Body of pancreas (tissue), 4 donors: ENCODE data around the gene IFITM1.
"Not testable (repeated sequence)": the region's sequence is repeated elsewhere in the genome, so short reads cannot be mapped to it uniquely, and the experiment has no call there.

Experiments
- POLR2A ChIP-seq, 3 donors: fragments of 450-650 bp; IDR thresholded peaks; one replicate each; pipeline ENCODE4 v1.6.1; 2016; ENCODE audit warnings: antibody characterized with exemption in 3 of 3, mild to moderate bottlenecking in 2 of 3
- TF ChIP-seq, protein P1 (sequence below), 7 experiments: fragments of 450-650 bp in 4 of 7; fragments of 200-600 bp in 3 of 7; sonication (generic) in 3 of 7; IDR thresholded peaks; one replicate each; pipeline ENCODE4 v1.5.1; 2016 to 2019; ENCODE audit warnings: antibody characterized with exemption in 7 of 7

DNA sequence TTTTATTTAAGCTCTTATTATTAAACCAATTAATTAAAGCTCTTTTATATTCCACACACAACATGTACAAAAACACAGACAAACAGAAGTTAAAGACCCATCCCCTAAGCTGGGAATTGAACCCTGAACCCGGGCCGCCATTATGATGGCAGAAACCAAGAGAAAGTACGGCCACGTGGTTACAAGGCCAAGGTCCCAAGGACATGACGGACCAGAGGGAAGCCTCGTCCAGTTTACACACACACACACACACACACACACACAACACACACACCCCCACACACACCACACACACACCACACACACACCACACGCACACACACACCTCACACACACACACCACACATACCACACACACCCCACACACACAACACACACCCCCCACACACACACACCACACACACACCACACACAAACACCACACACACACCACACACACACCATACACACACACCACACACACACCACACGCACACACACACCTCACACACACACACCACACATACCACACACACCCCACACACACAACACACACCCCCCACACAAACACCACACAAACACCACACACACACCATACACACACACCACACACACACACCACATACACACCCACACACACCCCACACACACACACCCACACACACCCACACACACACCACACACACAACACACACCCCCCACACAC lies 35.6 kb downstream of the IFITM1 start:
- TF ChIP-seq, protein P1, sequence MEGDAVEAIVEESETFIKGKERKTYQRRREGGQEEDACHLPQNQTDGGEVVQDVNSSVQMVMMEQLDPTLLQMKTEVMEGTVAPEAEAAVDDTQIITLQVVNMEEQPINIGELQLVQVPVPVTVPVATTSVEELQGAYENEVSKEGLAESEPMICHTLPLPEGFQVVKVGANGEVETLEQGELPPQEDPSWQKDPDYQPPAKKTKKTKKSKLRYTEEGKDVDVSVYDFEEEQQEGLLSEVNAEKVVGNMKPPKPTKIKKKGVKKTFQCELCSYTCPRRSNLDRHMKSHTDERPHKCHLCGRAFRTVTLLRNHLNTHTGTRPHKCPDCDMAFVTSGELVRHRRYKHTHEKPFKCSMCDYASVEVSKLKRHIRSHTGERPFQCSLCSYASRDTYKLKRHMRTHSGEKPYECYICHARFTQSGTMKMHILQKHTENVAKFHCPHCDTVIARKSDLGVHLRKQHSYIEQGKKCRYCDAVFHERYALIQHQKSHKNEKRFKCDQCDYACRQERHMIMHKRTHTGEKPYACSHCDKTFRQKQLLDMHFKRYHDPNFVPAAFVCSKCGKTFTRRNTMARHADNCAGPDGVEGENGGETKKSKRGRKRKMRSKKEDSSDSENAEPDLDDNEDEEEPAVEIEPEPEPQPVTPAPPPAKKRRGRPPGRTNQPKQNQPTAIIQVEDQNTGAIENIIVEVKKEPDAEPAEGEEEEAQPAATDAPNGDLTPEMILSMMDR (IDR thresholded peaks at IDR 0.05) = not testable (repeated sequence)
- TF ChIP-seq POLR2A (IDR thresholded peaks at IDR 0.05) = not testable (repeated sequence)
